Hematopoietic multipotent progenitor cell treated with erythropoietin and hydrocortisone succinate and interleukin-3 and kit ligand, for 4 days (in vitro differentiated cells): ENCODE data around the gene CCKAR.
A peak's percentile ranks its signal among the peaks of the same experiment; 100 is the strongest.

Experiments
- DNase-seq: peaks from one replicate; pipeline ENCODE4 v3.0.0-alpha.2; 2015

CCKAR gene

GRCh38 chr4:26489101-26489985 is 941 bp downstream of the CCKAR start:
- no peak for DNase-seq

GRCh38 chr4:26485684-26486083 is 4.6 kb downstream of the CCKAR start:
- DNase-seq, result no peak

- DNase-seq, result no peak
These were observed 5.8 kb downstream of the CCKAR start for GRCh38 chr4:26484516-26484915.

- no peak for DNase-seq
These were observed 6.2 kb downstream of the CCKAR start for GRCh38 chr4:26484032-26484515.

GRCh38 chr4:26482508-26483462 is 7.5 kb downstream of the CCKAR start:
- DNase-seq, result no peak

GRCh38 chr4:26478330-26478729 is 12.0 kb downstream of the CCKAR start:
- DNase-seq, result no peak

- no peak for DNase-seq
These were observed 13.7 kb downstream of the CCKAR start for GRCh38 chr4:26476545-26476944.

GRCh38 chr4:26475716-26476115 is 14.6 kb downstream of the CCKAR start:
- DNase-seq, result no peak

- DNase-seq, result no peak
These were observed 15.7 kb downstream of the CCKAR start for GRCh38 chr4:26474551-26474950.

GRCh38 chr4:26473893-26474292 is 16.4 kb downstream of the CCKAR start:
- DNase-seq, result no peak

GRCh38 chr4:26471890-26472289 is 18.4 kb downstream of the CCKAR start:
- DNase-seq, result no peak

- DNase-seq, result no peak
These were observed 21.3 kb downstream of the CCKAR start for GRCh38 chr4:26468977-26469376.

- no peak for DNase-seq
These were observed 21.9 kb downstream of the CCKAR start for GRCh38 chr4:26468283-26468949.

GRCh38 chr4:26467724-26468123 is 22.6 kb downstream of the CCKAR start:
- DNase-seq, result no peak

GRCh38 chr4:26466578-26467270 is 23.6 kb downstream of the CCKAR start:
- no peak for DNase-seq

- no peak for DNase-seq
These were observed 25.7 kb downstream of the CCKAR start for GRCh38 chr4:26464420-26465095.

- DNase-seq, result no peak
These were observed 26.9 kb downstream of the CCKAR start for GRCh38 chr4:26463386-26463785.

GRCh38 chr4:26462874-26463273 is 27.4 kb downstream of the CCKAR start:
- DNase-seq, result no peak

GRCh38 chr4:26459756-26460530 is 30.3 kb downstream of the CCKAR start:
- no peak for DNase-seq

GRCh38 chr4:26459054-26459755 is 31.1 kb downstream of the CCKAR start:
- peak; percentile 78 for DNase-seq
